PC-3 (cell line): ENCODE results near the gene TOM1L2. TPM values are rescaled to one million over a fixed set of nuclear protein-coding genes. Genes with fewer than 3 reads are reported as not detected.

Source experiments
- ATAC-seq: fragments of 200-7000 bp; cut with Tn5 transposase; 2 replicates; pipeline ENCODE4 v1.9.1; 2020; ENCODE audit warnings: mild to moderate bottlenecking, moderate library complexity
- BruUV-seq: library from RNA; stranded (reverse); fragments of 400-500 nt; replicated peaks from 2 replicates; lab custom pipeline; 2021; lab: Mats Ljungman, UMichigan
- CTCF ChIA-PET: fragments of 300-600 bp; sonication (Branson Sonifier 250); formaldehyde crosslinking; loops from one replicate; lab custom pipeline; 2022; ENCODE audit warnings: antibody characterized with exemption; lab: Charles Lee
- POLR2A ChIA-PET: fragments of 300-600 bp; sonication (Branson Sonifier 250); formaldehyde crosslinking; loops from one replicate; lab custom pipeline; 2022; ENCODE audit warnings: antibody characterized with exemption; ENCODE audit not compliant: unreplicated experiment; lab: Charles Lee
- DNase-seq: peaks from one replicate; pipeline ENCODE4 v3.0.0-alpha.2; 2015
- H2AFZ ChIP-seq: fragments of 300-600 bp; sonication (generic); 2 replicates; pipeline ENCODE4 v1.6.0; 2016; ENCODE audit warnings: antibody characterized with exemption, low read length
- H3F3A ChIP-seq: fragments of 300-600 bp; sonication (generic); one replicate; pipeline ENCODE4 v1.6.0; 2017; ENCODE audit warnings: antibody characterized with exemption, low read length, control low read depth, mild to moderate bottlenecking; ENCODE audit not compliant: unreplicated experiment
- H3K27ac ChIP-seq: fragments of 300-600 bp; sonication (generic); 2 replicates; pipeline ENCODE4 v1.5.1; 2016; ENCODE audit warnings: mild to moderate bottlenecking, low read length
- H3K27me3 ChIP-seq: fragments of 300-600 bp; sonication (generic); 2 replicates; pipeline ENCODE4 v1.6.1; 2016; ENCODE audit warnings: low read length, mixed read lengths
- H3K36me3 ChIP-seq: fragments of 300-600 bp; sonication (generic); 2 replicates; pipeline ENCODE4 v1.6.1; 2016; ENCODE audit warnings: low read depth, mixed run types, low read length, mixed read lengths
- H3K4me1 ChIP-seq: fragments of 300-600 bp; sonication (generic); 2 replicates; pipeline ENCODE4 v1.5.1; 2016; ENCODE audit warnings: low read length; ENCODE audit not compliant: insufficient read depth
- H3K4me2 ChIP-seq: fragments of 300-600 bp; sonication (generic); 2 replicates; pipeline ENCODE4 v1.6.0; 2016; ENCODE audit warnings: low read length
- H3K4me3 ChIP-seq: fragments of 300-600 bp; sonication (generic); 2 replicates; pipeline ENCODE4 v1.5.1; 2016; ENCODE audit warnings: mild to moderate bottlenecking, low read length, mixed read lengths
- H3K79me2 ChIP-seq: fragments of 300-600 bp; sonication (generic); 2 replicates; pipeline ENCODE4 v1.6.1; 2017; ENCODE audit warnings: low read length, mixed read lengths
- H3K9ac ChIP-seq: fragments of 300-600 bp; sonication (generic); 2 replicates; pipeline ENCODE4 v1.6.0; 2016; ENCODE audit warnings: mild to moderate bottlenecking, low read length
- H3K9me2 ChIP-seq: fragments of 300-600 bp; sonication (generic); replicated peaks from 2 replicates; pipeline ENCODE4 v1.6.1; 2016; ENCODE audit warnings: mixed run types, low read length, mixed read lengths
- H3K9me3 ChIP-seq: fragments of 300-600 bp; sonication (generic); 2 replicates; pipeline ENCODE4 v1.6.1; 2016; ENCODE audit warnings: low read length, mixed read lengths
- H4K20me1 ChIP-seq: fragments of 300-600 bp; sonication (generic); 2 replicates; pipeline ENCODE4 v1.6.1; 2016; ENCODE audit warnings: low read length, mixed read lengths
- EZH2 ChIP-seq: fragments of 300-600 bp; sonication (generic); IDR thresholded peaks from one replicate; pipeline ENCODE4 v1.6.1; 2017; ENCODE audit warnings: antibody characterized with exemption, mild to moderate bottlenecking, low read length; ENCODE audit not compliant: unreplicated experiment
- EZH2phosphoT487 ChIP-seq: fragments of 300-600 bp; sonication (generic); IDR thresholded peaks from 2 replicates; pipeline ENCODE4 v1.6.1; 2018; ENCODE audit warnings: mild to moderate bottlenecking, antibody characterized with exemption, low read length, borderline replicate concordance
- intact Hi-C: fragments of 100-400 bp; cut with micrococcal nuclease; formaldehyde crosslinking; loops from 2 replicates; pipeline ENCODE4 v1.9.0; 2023
- total RNA-seq: library from RNA; depleted of rRNA; stranded (reverse); fragments of >200 nt; gene quantifications from 2 replicates; pipeline ENCODE4 v1.2.3, GENCODE V29; 2014
- TF ChIP-seq, protein P1 (sequence below): fragments of 300-600 bp; sonication (generic); conservative IDR thresholded peaks from 2 replicates; pipeline ENCODE4 v1.5.1; 2017; ENCODE audit warnings: antibody characterized with exemption, low read depth, mild to moderate bottlenecking, low read length

TOM1L2 gene
- total RNA-seq, 1 experiment from 2014 or later, result 53.3 TPM

DNA sequence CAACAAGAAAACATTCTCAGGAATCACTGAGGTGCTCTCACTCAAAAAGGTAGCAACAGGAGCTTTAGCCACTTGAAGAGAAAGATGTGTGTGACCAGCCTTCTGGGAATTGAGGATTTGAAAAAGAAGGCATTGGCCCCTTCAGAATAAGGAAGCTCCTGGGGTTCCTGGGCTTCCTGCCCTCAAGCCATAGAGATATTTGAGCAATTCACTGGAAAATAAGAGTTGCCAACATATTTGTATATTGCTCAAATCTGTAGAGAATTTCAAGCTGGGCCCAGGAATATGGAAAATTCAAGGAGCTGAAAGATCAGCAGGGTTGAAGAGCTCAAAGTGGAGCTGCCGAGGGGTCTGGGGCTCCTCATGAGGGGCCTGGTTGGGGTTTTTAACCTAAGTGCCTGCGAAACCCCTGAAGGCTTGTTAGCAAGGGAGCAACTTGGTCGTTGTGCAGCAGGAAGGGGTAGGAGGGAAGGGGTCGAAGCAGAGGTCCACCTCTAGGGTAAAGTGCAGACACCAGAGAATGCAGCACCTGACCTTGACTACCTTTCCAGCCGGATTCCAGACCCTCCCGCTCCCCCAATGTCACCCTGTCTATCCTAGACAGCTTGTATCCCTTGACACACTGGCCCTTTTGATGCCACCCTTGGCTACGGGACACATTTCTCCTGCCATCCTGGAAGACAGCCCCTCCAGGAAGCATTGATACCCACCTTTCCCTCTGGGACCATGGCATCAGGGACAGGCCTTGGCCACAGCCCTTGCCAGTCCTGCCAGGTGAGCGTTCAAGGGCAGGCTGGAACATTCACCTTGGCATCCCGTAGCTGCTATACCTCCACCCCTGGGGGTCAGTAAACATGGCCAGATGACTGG lies 67.8 kb downstream of the TOM1L2 start:
- POLR2A ChIA-PET, result no interaction called here
- H3K4me1 ChIP-seq, result peaks cover 27% of the 10 kb centered on the region
- no peak for ATAC-seq
- no peaks in the 10 kb centered on the region for H3K27me3 ChIP-seq
- intact Hi-C loops, result no loop called here
- no peak overlapping the region for H3K9ac ChIP-seq
- no peaks in the 10 kb centered on the region for H4K20me1 ChIP-seq
- TF ChIP-seq EZH2 (no peak), EZH2phosphoT487 (no peak)
- TF ChIP-seq, protein P1, sequence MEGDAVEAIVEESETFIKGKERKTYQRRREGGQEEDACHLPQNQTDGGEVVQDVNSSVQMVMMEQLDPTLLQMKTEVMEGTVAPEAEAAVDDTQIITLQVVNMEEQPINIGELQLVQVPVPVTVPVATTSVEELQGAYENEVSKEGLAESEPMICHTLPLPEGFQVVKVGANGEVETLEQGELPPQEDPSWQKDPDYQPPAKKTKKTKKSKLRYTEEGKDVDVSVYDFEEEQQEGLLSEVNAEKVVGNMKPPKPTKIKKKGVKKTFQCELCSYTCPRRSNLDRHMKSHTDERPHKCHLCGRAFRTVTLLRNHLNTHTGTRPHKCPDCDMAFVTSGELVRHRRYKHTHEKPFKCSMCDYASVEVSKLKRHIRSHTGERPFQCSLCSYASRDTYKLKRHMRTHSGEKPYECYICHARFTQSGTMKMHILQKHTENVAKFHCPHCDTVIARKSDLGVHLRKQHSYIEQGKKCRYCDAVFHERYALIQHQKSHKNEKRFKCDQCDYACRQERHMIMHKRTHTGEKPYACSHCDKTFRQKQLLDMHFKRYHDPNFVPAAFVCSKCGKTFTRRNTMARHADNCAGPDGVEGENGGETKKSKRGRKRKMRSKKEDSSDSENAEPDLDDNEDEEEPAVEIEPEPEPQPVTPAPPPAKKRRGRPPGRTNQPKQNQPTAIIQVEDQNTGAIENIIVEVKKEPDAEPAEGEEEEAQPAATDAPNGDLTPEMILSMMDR, result no peak
- no peaks in the 10 kb centered on the region for H3K9me3 ChIP-seq
- no peak overlapping the region for H3K4me3 ChIP-seq
- DNase-seq, result no peak
- H3F3A ChIP-seq, result no peaks in the 10 kb centered on the region
- no peak overlapping the region for H3K27ac ChIP-seq
- CTCF ChIA-PET, result no interaction called here
- H3K9me2 ChIP-seq, result no peaks in the 10 kb centered on the region
- H3K79me2 ChIP-seq, result no peaks in the 10 kb centered on the region
- H3K4me2 ChIP-seq, result no peak overlapping the region
- BruUV-seq, result no TSS peak
- no peak overlapping the region for H2AFZ ChIP-seq
- H3K36me3 ChIP-seq, result peaks cover 9% of the 10 kb centered on the region

DNA sequence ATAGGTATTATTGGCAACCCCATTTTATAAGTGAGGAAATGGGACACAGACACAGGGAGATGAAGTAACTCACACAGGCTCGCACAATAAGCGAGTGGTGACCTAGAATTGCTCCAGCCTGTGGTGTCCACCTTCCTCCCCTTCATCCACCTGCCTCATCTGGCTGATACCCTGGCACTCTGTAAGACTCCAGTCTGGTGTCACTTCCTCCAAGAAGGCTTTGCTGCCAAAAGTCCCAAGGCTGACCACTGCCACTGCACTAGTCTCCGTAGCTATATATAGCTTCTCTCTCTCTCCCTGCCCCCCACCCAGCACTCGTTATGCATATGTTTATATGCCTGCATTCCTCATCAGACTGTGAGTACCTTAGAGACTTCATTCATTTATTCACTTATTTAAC lies 69.3 kb downstream of the TOM1L2 start:
- intact Hi-C loops, result no loop called here
- Histone ChIP-seq H3K9ac (no peak overlapping the region), H3K4me1 (peaks cover 27% of the 10 kb centered on the region), H3K9me3 (no peaks in the 10 kb centered on the region), H3K9me2 (no peaks in the 10 kb centered on the region), H3K27me3 (no peaks in the 10 kb centered on the region), H2AFZ (no peak overlapping the region), H4K20me1 (no peaks in the 10 kb centered on the region), H3F3A (no peaks in the 10 kb centered on the region), H3K4me2 (no peak overlapping the region), H3K4me3 (no peak overlapping the region), H3K27ac (no peak overlapping the region), H3K79me2 (no peaks in the 10 kb centered on the region), H3K36me3 (peaks cover 18% of the 10 kb centered on the region)
- DNase-seq (no peak), ATAC-seq (no peak)
- BruUV-seq, result no TSS peak
- TF ChIP-seq EZH2phosphoT487 (no peak), EZH2 (no peak)
- TF ChIP-seq, protein P1, result no peak
- CTCF ChIA-PET, result no interaction called here
- POLR2A ChIA-PET, result no interaction called here

DNA sequence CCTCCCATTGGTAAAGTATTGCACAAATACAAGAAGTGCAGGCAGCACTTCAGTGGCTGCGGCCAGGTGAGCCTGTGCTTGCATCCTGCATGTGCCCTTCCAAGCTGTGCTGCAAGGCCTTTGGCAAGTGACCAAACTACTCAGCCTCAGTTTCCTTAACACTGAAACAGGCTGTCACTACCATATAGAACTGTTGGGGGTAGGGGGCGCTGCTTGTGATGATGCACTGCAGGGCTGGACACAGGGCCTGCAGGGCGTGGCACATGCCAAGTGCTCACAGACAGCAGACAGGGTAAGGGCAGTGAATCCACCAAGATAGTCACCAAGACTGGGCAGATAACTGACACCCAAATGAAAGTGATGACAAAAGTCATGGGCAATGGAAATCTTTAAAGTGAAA lies 69.8 kb downstream of the TOM1L2 start:
- CTCF ChIA-PET, result no interaction called here
- TF ChIP-seq EZH2, result no peak
- TF ChIP-seq, protein P1, result peak; percentile 51; the same call in 1 of the 2 replicates
- H3F3A ChIP-seq, result no peaks in the 10 kb centered on the region
- no peaks in the 10 kb centered on the region for H3K9me3 ChIP-seq
- no peaks in the 10 kb centered on the region for H3K27me3 ChIP-seq
- DNase-seq (peak; percentile 31), ATAC-seq (peak; percentile 14; the same call in 1 of the 2 replicates)
- no TSS peak for BruUV-seq
- H4K20me1 ChIP-seq, result no peaks in the 10 kb centered on the region
- POLR2A ChIA-PET, result no interaction called here
- H3K4me3 ChIP-seq, result no peak overlapping the region
- H3K4me2 ChIP-seq, result no peak overlapping the region
- peaks cover 18% of the 10 kb centered on the region for H3K36me3 ChIP-seq
- H3K79me2 ChIP-seq, result no peaks in the 10 kb centered on the region
- H3K9ac ChIP-seq, result no peak overlapping the region
- H2AFZ ChIP-seq, result no peak overlapping the region
- H3K27ac ChIP-seq, result no peak overlapping the region
- H3K4me1 ChIP-seq, result peaks cover 27% of the 10 kb centered on the region
- intact Hi-C loops, result no loop called here
- H3K9me2 ChIP-seq, result no peaks in the 10 kb centered on the region
